Gastrocnemius medialis (tissue), 4 donors: ENCODE results near the gene PARP12.

Experiments
- POLR2A ChIP-seq, 2 donors: fragments of 450-650 bp; IDR thresholded peaks; one replicate each; pipeline ENCODE4 v1.6.1; 2017; ENCODE audit warnings: antibody characterized with exemption in 2 of 2, mild to moderate bottlenecking in 2 of 2, moderate library complexity in 2 of 2
- TF ChIP-seq, protein P1 (sequence below), 5 experiments: fragments of 450-650 bp in 3 of 5; fragments of 200-600 bp in 2 of 5; sonication (generic) in 2 of 5; IDR thresholded peaks in 4 of 5; conservative IDR thresholded peaks in 1 of 5; 1 replicate in 4 of 5; 2 replicates in 1 of 5; pipeline ENCODE4 v1.5.1; 2016 to 2019; ENCODE audit warnings: antibody characterized with exemption in 5 of 5, mild to moderate bottlenecking in 3 of 5, moderate library complexity in 3 of 5

DNA sequence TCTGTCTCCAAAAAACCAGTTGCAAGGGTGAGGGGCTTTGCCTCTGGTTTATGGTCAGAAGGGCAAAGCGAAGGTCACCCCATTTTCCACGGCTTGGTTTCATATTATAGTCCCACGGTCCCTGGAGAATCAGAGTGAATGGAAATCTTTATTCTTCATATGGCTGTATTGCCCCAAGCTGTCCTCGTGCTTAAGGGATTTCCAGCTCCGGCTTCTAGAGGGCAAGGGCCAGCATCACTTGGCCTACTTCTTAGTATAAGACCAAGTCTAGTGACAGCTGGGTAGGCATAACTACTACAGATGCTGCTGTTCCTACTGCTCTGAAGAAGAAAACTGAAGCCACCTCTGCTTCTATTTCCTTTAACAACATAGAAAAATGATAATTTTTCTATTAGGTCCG lies 63.2 kb downstream of the PARP12 start:
- TF ChIP-seq POLR2A (IDR thresholded peaks at IDR 0.05), result no peak
- TF ChIP-seq, protein P1, sequence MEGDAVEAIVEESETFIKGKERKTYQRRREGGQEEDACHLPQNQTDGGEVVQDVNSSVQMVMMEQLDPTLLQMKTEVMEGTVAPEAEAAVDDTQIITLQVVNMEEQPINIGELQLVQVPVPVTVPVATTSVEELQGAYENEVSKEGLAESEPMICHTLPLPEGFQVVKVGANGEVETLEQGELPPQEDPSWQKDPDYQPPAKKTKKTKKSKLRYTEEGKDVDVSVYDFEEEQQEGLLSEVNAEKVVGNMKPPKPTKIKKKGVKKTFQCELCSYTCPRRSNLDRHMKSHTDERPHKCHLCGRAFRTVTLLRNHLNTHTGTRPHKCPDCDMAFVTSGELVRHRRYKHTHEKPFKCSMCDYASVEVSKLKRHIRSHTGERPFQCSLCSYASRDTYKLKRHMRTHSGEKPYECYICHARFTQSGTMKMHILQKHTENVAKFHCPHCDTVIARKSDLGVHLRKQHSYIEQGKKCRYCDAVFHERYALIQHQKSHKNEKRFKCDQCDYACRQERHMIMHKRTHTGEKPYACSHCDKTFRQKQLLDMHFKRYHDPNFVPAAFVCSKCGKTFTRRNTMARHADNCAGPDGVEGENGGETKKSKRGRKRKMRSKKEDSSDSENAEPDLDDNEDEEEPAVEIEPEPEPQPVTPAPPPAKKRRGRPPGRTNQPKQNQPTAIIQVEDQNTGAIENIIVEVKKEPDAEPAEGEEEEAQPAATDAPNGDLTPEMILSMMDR (IDR thresholded peaks at IDR 0.05 in 4 of 5, conservative IDR thresholded peaks at IDR 0.05 in 1 of 5), result no peak
